Astrocyte of the cerebellum (primary cell): ENCODE results near the gene NXN.
"Not testable (repeated sequence)": the region's sequence is repeated elsewhere in the genome, so short reads cannot be mapped to it uniquely, and the experiment has no call there.

Source experiments
- DNase-seq: peaks from one replicate; pipeline ENCODE4 v3.0.0-alpha.2; 2011; ENCODE audit warnings: low read depth
- H3K4me3 ChIP-seq: 2 replicates; pipeline ENCODE4 v1.5.1; 2011; ENCODE audit warnings: mild to moderate bottlenecking, low read depth, low read length, moderate library complexity
- in situ Hi-C: cut with HindIII; loops from 2 replicates; pipeline ENCODE4 v1.10.0; 2017; ENCODE audit warnings: low sequenced_read_pairs
- TF ChIP-seq, protein P1 (sequence below): IDR thresholded peaks from 2 replicates; pipeline ENCODE4 v1.5.1; 2012; ENCODE audit warnings: low read length, low read depth, moderate library complexity, mild to moderate bottlenecking; ENCODE audit errors: missing control alignments

NXN gene

DNA sequence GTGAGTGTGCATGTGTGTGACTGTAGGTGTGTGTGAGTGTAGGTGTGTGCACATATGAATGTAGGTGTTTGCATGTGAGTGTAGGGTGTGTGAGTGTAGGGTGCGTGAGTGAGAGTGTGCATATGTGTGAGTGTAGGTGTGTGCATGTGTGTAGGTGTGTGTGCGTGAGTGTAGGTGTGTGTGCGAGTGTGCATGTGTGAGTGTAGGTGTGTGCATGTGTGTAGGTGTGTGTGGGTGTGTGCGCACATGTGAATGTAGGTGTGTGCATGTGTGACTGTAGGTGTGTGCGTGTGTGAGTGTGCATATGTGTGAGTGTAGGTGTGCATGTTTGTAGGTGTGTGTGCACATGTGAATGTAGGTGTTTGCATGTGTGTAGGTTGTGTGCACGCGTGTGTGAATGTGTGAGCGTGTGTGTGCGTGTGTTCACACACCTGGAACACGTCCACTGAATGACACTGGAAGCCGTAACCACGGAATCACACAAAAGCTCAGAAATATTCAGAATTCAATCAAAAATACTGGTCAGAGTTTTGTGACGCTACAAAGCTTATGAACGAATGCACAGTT, 166.9 kb downstream of the NXN start:
- no peak for DNase-seq
- H3K4me3 ChIP-seq: no peak overlapping the region
- in situ Hi-C loops: no loop called here
- TF ChIP-seq, protein P1, sequence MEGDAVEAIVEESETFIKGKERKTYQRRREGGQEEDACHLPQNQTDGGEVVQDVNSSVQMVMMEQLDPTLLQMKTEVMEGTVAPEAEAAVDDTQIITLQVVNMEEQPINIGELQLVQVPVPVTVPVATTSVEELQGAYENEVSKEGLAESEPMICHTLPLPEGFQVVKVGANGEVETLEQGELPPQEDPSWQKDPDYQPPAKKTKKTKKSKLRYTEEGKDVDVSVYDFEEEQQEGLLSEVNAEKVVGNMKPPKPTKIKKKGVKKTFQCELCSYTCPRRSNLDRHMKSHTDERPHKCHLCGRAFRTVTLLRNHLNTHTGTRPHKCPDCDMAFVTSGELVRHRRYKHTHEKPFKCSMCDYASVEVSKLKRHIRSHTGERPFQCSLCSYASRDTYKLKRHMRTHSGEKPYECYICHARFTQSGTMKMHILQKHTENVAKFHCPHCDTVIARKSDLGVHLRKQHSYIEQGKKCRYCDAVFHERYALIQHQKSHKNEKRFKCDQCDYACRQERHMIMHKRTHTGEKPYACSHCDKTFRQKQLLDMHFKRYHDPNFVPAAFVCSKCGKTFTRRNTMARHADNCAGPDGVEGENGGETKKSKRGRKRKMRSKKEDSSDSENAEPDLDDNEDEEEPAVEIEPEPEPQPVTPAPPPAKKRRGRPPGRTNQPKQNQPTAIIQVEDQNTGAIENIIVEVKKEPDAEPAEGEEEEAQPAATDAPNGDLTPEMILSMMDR: no peak

DNA sequence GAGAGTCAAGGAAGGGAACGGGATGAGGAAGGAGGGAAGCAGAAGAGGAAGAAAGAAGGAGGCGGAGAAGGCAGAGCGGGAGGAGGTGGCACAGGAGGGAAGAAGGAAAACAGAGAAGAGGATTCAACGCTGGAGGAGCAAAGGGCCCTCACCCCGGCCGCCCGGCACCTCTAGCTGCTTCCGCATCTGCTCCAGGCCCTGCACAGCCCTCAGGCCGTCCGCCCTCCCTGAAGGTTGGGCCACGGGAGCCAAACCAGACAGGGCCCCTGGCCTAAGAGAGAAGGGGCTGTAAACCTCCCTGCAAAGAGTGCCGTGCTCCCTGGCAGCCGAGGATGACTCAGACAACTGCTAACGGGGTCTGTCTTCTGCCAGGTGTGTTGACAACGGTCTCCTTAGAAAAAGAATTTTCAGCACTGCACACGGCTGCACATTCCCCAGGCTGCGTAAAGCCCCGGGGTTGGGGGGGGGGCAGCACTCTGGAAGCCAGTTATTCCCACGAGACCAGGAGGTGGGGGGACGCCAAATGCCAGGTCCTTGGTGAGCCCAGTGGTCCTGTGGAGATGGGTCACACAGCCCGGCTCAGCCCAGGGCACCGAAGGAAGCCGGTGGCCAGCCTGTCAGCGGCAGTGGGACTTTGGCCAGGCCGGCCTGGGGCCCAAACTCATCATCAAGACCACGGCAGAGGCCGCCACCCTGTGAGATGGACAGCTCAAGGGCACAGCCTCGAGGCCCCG, 168.4 kb downstream of the NXN start:
- DNase-seq: no peak
- H3K4me3 ChIP-seq: no peak overlapping the region
- in situ Hi-C loops: no loop called here
- TF ChIP-seq, protein P1: no peak

DNA sequence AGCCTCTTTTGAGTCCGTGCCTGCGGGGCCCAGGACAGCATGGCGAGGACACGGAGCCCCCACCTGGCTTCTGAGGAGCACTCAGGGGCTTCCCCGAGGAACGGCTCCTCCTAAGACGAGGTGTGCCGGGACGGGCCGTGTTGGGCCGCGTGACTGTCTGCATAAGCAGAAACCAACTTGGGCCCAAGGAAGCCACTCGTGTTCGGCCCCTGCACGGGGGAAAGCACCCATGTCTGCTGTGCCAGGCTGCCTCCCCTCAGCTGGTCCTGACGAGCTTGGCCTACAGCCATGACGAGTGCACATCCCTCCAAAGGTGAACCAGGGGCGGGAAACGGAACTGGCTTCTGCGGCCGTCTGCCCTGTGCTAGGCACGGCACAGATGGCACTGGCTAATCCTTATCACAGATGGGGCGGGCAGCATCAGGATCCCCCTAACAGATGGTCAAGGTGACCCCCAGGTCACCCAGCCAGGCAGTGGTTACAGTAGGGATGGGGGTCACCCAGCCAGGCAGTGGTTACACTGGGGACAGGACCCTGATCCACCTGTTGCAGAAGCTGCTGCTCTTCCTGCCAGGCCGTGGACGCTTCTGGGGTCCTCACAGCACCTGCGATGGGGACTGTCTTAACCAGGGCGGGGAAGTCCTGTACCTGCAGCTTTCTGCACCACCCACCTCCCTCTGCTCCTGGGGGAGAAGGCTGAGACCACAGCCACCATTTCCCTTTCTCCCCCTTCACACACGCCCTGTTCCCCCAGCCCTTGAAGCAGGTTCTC, 171.9 kb downstream of the NXN start:
- in situ Hi-C loops: no loop called here
- H3K4me3 ChIP-seq: no peak overlapping the region
- no peak for DNase-seq
- TF ChIP-seq, protein P1: no peak

DNA sequence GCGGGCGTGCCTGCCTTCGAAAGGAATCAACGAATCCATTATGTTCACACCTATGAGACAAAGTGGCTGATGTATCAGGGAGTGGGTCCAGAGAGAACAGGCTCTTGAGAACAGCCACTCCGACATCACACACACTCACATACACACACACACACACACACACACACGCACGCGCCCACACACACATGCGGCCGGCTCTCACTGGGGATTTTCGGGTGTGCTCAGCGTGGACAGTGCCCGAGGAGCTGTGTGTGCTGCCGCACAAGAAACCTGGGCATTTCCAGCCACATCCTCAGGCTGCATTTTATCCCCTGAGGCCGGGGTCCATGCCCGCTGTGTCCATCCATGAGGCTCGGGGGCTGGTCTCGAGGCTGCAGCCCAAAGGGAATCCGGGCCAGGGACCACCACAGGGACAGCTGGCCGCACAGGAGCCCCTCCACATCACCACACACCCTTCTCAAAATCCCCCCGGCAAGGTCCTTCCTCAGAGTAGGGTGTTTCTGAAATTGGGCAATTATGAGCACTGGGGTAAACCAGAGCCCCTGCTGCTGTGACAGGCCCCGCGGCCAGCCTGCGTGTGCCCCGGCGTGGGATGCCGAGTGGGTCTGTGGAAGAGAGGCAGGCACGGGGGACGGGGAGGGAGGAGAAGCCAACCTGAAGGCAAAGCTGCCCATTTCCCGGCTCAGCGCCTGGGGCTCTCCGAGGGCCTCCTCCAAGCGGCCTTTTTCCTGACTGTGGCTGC, 172.6 kb downstream of the NXN start:
- TF ChIP-seq, protein P1: no peak
- in situ Hi-C loops: no loop called here
- H3K4me3 ChIP-seq: no peak overlapping the region
- DNase-seq: no peak

DNA sequence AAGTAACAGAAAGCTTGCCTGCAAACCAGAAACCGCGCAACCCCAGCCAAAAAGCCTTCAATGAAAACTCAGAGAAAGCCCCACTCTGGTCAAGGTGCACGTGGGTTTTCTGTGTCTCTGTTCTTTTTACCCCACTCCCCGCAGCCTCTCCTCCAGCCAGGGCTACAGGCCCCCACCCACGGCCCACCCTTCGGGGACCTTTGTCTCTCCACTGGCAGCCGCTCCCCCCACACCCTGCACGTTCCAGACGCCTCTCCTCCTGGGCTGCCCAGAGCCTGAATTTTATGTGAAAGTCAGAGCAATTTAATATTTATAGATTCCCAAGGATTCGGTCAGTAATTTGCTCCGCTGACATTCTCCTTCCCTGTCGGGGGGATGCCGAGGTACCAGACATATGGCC, 173.2 kb downstream of the NXN start:
- no peak overlapping the region for H3K4me3 ChIP-seq
- in situ Hi-C loops: no loop called here
- no peak for DNase-seq
- TF ChIP-seq, protein P1: no peak

DNA sequence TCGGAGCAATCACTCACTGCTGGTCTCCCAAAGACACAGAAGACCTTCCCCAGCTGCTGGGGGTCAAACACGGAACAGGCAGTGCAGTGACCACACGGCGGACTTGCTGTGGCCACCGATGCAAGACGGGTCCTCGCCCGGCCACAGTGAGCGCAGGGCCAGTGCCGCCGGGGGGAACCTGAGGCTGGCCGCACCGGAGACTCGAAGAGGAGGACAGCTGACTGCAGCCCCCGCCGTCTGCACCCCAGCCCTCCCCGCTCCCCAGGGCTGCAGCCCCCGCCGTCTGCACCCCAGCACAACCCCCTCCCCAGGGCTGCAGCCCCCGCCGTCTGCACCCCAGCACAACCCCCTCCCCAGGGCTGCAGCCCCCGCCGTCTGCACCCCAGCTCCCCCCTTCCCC, 173.7 kb downstream of the NXN start:
- H3K4me3 ChIP-seq, DNase-seq, in situ Hi-C loops: not testable (repeated sequence)
